Common myeloid progenitor, CD34-positive (primary cell): ENCODE measurements around the gene PHF21A.

Experiments used
- CTCF ChIA-PET: fragments of 350-600 bp; sonication (Branson Sonifier 250); formaldehyde crosslinking; loops from one replicate; lab custom pipeline; 2021; ENCODE audit warnings: antibody characterized with exemption; lab: Charles Lee
- POLR2A ChIA-PET: fragments of 350-600 bp; sonication (Branson Sonifier 250); formaldehyde crosslinking; loops from one replicate; lab custom pipeline; 2021; ENCODE audit warnings: antibody characterized with exemption; lab: Charles Lee
- DNase-seq, 3 donors: peaks; one replicate each; pipeline versions ENCODE4 v3.0.0 to v3.0.0-alpha.2; 2013
- H3K27ac ChIP-seq, 2 experiments: 1 replicate in 1 of 2; 2 replicates in 1 of 2; pipeline ENCODE4 v1.7.0; 2013; ENCODE audit warnings: inconsistent platforms in 2 of 2, low read length in 2 of 2, mild to moderate bottlenecking in 2 of 2, low read depth in 1 of 2, moderate library complexity in 1 of 2; ENCODE audit not compliant: severe bottlenecking in 2 of 2, insufficient read depth in 1 of 2, poor library complexity in 1 of 2
- H3K27me3 ChIP-seq, 5 experiments: replicated peaks in 2 of 5; 1 replicate in 3 of 5; 2 replicates in 2 of 5; pipeline versions ENCODE4 v1.6.1 to v1.7.0; 2013; ENCODE audit warnings: low read length in 4 of 5, mild to moderate bottlenecking in 2 of 5, moderate library complexity in 2 of 5, inconsistent platforms in 1 of 5; ENCODE audit not compliant: insufficient read depth in 5 of 5, control insufficient read depth in 4 of 5
- H3K36me3 ChIP-seq, 4 experiments: 1 replicate in 2 of 4; 2 replicates in 2 of 4; pipeline versions ENCODE4 v1.6.1 to v1.7.0; 2013; ENCODE audit warnings: low read length in 3 of 4, control low read depth in 1 of 4, mild to moderate bottlenecking in 1 of 4; ENCODE audit not compliant: control insufficient read depth in 4 of 4, insufficient read depth in 4 of 4
- H3K4me1 ChIP-seq, 4 experiments: 1 replicate in 3 of 4; 2 replicates in 1 of 4; pipeline versions ENCODE4 v1.6.1 to v1.7.1; 2013; ENCODE audit warnings: low read length in 3 of 4, mild to moderate bottlenecking in 3 of 4, control low read depth in 1 of 4, inconsistent platforms in 1 of 4, moderate library complexity in 1 of 4; ENCODE audit not compliant: control insufficient read depth in 4 of 4, insufficient read depth in 4 of 4; ENCODE audit errors: control extremely low read depth in 1 of 4
- H3K4me3 ChIP-seq, 7 experiments: 1 replicate in 4 of 7; 2 replicates in 3 of 7; pipeline versions ENCODE4 v1.5.1 to v1.7.0; 2013; ENCODE audit warnings: mild to moderate bottlenecking in 7 of 7, low read length in 6 of 7, moderate library complexity in 6 of 7, inconsistent platforms in 2 of 7, low read depth in 2 of 7, control low read depth in 1 of 7; ENCODE audit not compliant: insufficient read depth in 4 of 7, control insufficient read depth in 1 of 7; ENCODE audit errors: extremely low read depth in 1 of 7
- H3K9me3 ChIP-seq, 5 experiments: 1 replicate in 4 of 5; 2 replicates in 1 of 5; pipeline versions ENCODE4 v1.6.1 to v1.7.1; 2013; ENCODE audit warnings: low read length in 4 of 5, mild to moderate bottlenecking in 2 of 5, inconsistent platforms in 1 of 5, low read depth in 1 of 5, moderate library complexity in 1 of 5; ENCODE audit not compliant: control insufficient read depth in 4 of 5, insufficient read depth in 2 of 5; ENCODE audit errors: control extremely low read depth in 1 of 5
- WGBS: methylation state at CpG from one replicate; pipeline ENCODE4 v1.1.5; 2013; ENCODE audit not compliant: insufficient coverage; 5-methylcytosine and 5-hydroxymethylcytosine counted together

PHF21A gene

GRCh38 chr11:46069595-46069994 is 51.7 kb downstream of the PHF21A start:
- ChIA-PET CTCF (no interaction called here), POLR2A (no interaction called here)
- no peak overlapping the region for H3K4me3 ChIP-seq
- no peak overlapping the region for H3K27ac ChIP-seq
- DNase-seq: no peak
- H3K4me1 ChIP-seq: no peaks in the 10 kb centered on the region
- whole genome bisulfite sequencing: 83% methylated on average over 1 of the region's 3 CpGs
- H3K9me3 ChIP-seq: no peaks in the 10 kb centered on the region
- peaks cover 7 to 29% (median 12%) of the 10 kb centered on the region in 4 experiments for H3K36me3 ChIP-seq
- no peaks in the 10 kb centered on the region for H3K27me3 ChIP-seq

- ChIA-PET CTCF (interaction anchor here (1.3 kb wide), 2 partner anchors 17 to 53 kb away, joined by 3 to 4 read pairs; no protein-coding TSS in a partner anchor), POLR2A (no interaction called here)
Observed at GRCh38 chr11:46066335-46066734, 54.9 kb downstream of the PHF21A start.

GRCh38 chr11:46065681-46066080 is 55.6 kb downstream of the PHF21A start:
- Histone ChIP-seq H3K4me3 (no peak overlapping the region), H3K36me3 (peaks cover 6 to 29% (median 9%) of the 10 kb centered on the region in 4 experiments), H3K27me3 (no peaks in the 10 kb centered on the region), H3K4me1 (no peaks in the 10 kb centered on the region), H3K9me3 (no peaks in the 10 kb centered on the region), H3K27ac (no peak overlapping the region)
- no CpG with 5 or more reads among the region's 3 CpGs for WGBS
- POLR2A ChIA-PET: no interaction called here
- no peak for DNase-seq
- CTCF ChIA-PET: interaction anchor here (1.3 kb wide), 1 partner anchor 53 kb away, joined by 3 read pairs; no protein-coding TSS in a partner anchor

More at GRCh38 chr11:46066335-46066734, 54.9 kb downstream of the PHF21A start:
- Histone ChIP-seq H3K36me3 (peaks cover 9 to 28% (median 11%) of the 10 kb centered on the region in 4 experiments), H3K27me3 (no peaks in the 10 kb centered on the region), H3K27ac (no peak overlapping the region), H3K4me3 (no peak overlapping the region), H3K4me1 (no peaks in the 10 kb centered on the region), H3K9me3 (no peaks in the 10 kb centered on the region)
- no peak for DNase-seq
- WGBS: no CpG with 5 or more reads among the region's 4 CpGs

DNA sequence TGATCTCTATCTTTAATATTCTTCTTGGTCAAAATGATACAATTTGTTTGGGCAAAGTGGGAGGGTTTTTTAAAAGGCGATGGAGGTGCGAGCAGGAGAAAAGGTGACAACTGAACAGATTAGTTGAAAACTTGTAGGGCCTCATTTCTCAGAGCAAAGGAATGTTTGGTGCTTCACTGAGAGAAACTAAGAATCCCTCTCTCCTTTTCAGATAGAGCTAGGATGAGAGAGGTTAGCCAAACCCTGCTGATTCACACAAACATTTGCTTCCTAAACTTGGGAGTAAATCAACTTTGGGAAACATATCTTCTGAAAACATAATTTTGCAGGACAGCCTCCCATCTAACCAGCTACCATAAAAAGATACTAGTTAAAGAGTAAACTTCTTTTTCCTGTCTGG is 57.0 kb downstream of the PHF21A start:
- no peak for DNase-seq
- no CpG with 5 or more reads among the region's 2 CpGs for WGBS
- ChIA-PET POLR2A (no interaction called here), CTCF (interaction anchor here (1.1 kb wide), 1 partner anchor 24 kb away, joined by 3 read pairs; no protein-coding TSS in a partner anchor)
- no peak overlapping the region for H3K27ac ChIP-seq
- no peak overlapping the region for H3K4me3 ChIP-seq
- no peaks in the 10 kb centered on the region for H3K27me3 ChIP-seq
- peaks cover 5 to 23% (median 8%) of the 10 kb centered on the region in 4 experiments for H3K36me3 ChIP-seq
- H3K4me1 ChIP-seq: no peaks in the 10 kb centered on the region
- H3K9me3 ChIP-seq: no peaks in the 10 kb centered on the region

DNA sequence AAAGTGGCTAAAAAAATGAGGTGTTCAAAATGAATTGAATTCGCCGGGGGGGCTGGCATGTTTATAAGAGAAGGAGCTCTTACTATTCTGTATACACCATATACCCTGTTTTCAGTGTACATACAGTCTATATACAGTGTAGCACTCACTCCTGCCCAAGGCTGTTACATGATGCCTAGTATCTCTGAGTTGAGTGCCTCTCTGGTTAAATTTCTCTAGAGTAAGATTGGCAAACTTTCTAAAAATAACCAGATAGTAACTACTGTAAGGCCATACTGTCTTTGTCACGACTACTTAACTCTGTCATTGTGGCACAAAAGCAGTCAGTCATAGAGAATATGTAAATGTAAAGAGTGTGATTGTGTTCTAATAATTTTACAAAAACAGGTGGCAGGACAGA is 58.1 kb downstream of the PHF21A start:
- Histone ChIP-seq H3K9me3 (no peaks in the 10 kb centered on the region), H3K27ac (no peak overlapping the region), H3K36me3 (peaks cover 2 to 19% (median 4%) of the 10 kb centered on the region in 4 experiments), H3K27me3 (no peaks in the 10 kb centered on the region), H3K4me1 (no peaks in the 10 kb centered on the region), H3K4me3 (no peak overlapping the region)
- POLR2A ChIA-PET: no interaction called here
- no peak for DNase-seq
- no CpG with 5 or more reads among the region's 3 CpGs for WGBS
- CTCF ChIA-PET: no interaction called here

GRCh38 chr11:46060013-46060412 is 61.2 kb downstream of the PHF21A start:
- WGBS: no CpG with 5 or more reads among the region's 2 CpGs
- Histone ChIP-seq H3K4me3 (no peak overlapping the region), H3K4me1 (peaks cover 0 to under 1% (median 0%) of the 10 kb centered on the region in 4 experiments), H3K27ac (no peak overlapping the region), H3K36me3 (peaks cover 2 to 11% (median 5%) of the 10 kb centered on the region in 4 experiments), H3K27me3 (no peaks in the 10 kb centered on the region), H3K9me3 (no peaks in the 10 kb centered on the region)
- no peak for DNase-seq
- ChIA-PET CTCF (interaction anchor here (0.6 to 1.0 kb wide), 2 partner anchors 12 to 15 kb away, joined by 3 read pairs; no protein-coding TSS in a partner anchor), POLR2A (no interaction called here)

GRCh38 chr11:46057489-46057888 is 63.8 kb downstream of the PHF21A start:
- Histone ChIP-seq H3K27ac (no peak overlapping the region), H3K36me3 (peaks cover 2 to 8% (median 5%) of the 10 kb centered on the region in 4 experiments), H3K4me3 (no peak overlapping the region), H3K9me3 (no peaks in the 10 kb centered on the region), H3K4me1 (peaks cover 0 to 3% (median 0%) of the 10 kb centered on the region in 4 experiments), H3K27me3 (no peaks in the 10 kb centered on the region)
- no peak for DNase-seq
- ChIA-PET CTCF (interaction anchor here (1.8 kb wide), 1 partner anchor 93 kb away, joined by 5 read pairs; no protein-coding TSS in a partner anchor), POLR2A (no interaction called here)
- no CpG with 5 or more reads among the region's 2 CpGs for WGBS
